Ectodermal cell (in vitro differentiated cells): ENCODE results near the gene FAM193B.
"Not testable (repeated sequence)": the region's sequence is repeated elsewhere in the genome, so short reads cannot be mapped to it uniquely, and the experiment has no call there.

ENCODE experiments used
- H3K27ac ChIP-seq: 2 replicates; pipeline ENCODE4 v1.7.0; 2013; ENCODE audit warnings: mild to moderate bottlenecking, low read depth, low read length; ENCODE audit not compliant: insufficient read depth, poor library complexity, severe bottlenecking
- H3K27me3 ChIP-seq: 2 replicates; pipeline ENCODE4 v1.7.0; 2013; ENCODE audit warnings: mild to moderate bottlenecking, low read length; ENCODE audit not compliant: insufficient read depth, control insufficient read depth, poor library complexity, severe bottlenecking
- H3K36me3 ChIP-seq: one replicate; pipeline ENCODE4 v1.7.0; 2013; ENCODE audit warnings: low read length; ENCODE audit not compliant: control insufficient read depth, insufficient read depth
- H3K4me1 ChIP-seq: one replicate; pipeline ENCODE4 v1.7.0; 2013; ENCODE audit warnings: low read length; ENCODE audit not compliant: control insufficient read depth, insufficient read depth
- H3K4me3 ChIP-seq: 2 replicates; pipeline ENCODE4 v1.7.0; 2013; ENCODE audit warnings: low read depth, low read length, control low read depth; ENCODE audit not compliant: insufficient read depth
- H3K9me3 ChIP-seq: 2 replicates; pipeline ENCODE4 v1.7.0; 2013; ENCODE audit warnings: mild to moderate bottlenecking, low read length, moderate library complexity; ENCODE audit not compliant: control insufficient read depth
- WGBS, 2 experiments: methylation state at CpG; one replicate each; pipeline ENCODE4 v1.1.7; 2013; ENCODE audit warnings: missing lambda C conversion rate in 2 of 2; 5-methylcytosine and 5-hydroxymethylcytosine counted together

FAM193B gene

DNA sequence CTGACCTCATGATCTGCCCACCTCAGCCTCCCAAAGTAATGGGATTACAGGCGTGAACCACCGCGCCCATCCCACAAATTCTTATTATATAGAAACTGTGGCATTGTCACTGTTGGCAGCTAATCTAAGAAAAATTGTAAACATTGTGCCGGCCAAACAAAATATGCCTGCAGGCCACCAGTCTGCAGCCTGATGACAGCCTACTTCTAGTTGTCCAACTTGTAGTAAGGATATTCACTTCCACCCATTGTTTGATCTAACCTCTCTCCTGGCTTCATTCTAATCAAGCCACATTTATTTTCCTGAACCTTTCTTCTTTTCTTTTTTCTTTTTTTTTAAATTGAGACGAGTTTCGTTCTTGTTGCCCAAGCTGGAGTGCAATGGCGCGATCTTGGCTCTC lies 24.0 kb upstream of the FAM193B start:
- WGBS, 2 experiments: 86 to 92% methylated on average over 8 of the region's 8 CpGs
- Histone ChIP-seq H3K4me3 (no peak overlapping the region), H3K4me1 (no peaks in the 10 kb centered on the region)

GRCh38 chr5:177576169-177576568 lies 21.8 kb upstream of the FAM193B start:
- Histone ChIP-seq H3K27me3 (no peaks in the 10 kb centered on the region), H3K4me3 (no peak overlapping the region), H3K36me3 (no peaks in the 10 kb centered on the region), H3K27ac (no peak overlapping the region), H3K9me3 (no peaks in the 10 kb centered on the region), H3K4me1 (no peaks in the 10 kb centered on the region)
- WGBS, 2 experiments: 83 to 84% methylated on average over 10 of the region's 10 CpGs

More for the DNA sequence above, 24.0 kb upstream of the FAM193B start:
- H3K36me3 ChIP-seq: no peaks in the 10 kb centered on the region
- no peak overlapping the region for H3K27ac ChIP-seq
- no peaks in the 10 kb centered on the region for H3K9me3 ChIP-seq
- H3K27me3 ChIP-seq: no peaks in the 10 kb centered on the region

GRCh38 chr5:177575488-177575887 lies 21.1 kb upstream of the FAM193B start:
- WGBS, 2 experiments: 72 to 78% methylated on average over 1 of the region's 1 CpG
- Histone ChIP-seq H3K36me3 (no peaks in the 10 kb centered on the region), H3K27ac (no peak overlapping the region), H3K27me3 (no peaks in the 10 kb centered on the region), H3K4me1 (no peaks in the 10 kb centered on the region), H3K9me3 (no peaks in the 10 kb centered on the region), H3K4me3 (no peak overlapping the region)

GRCh38 chr5:177569894-177570293 lies 15.5 kb upstream of the FAM193B start:
- no peak overlapping the region for H3K4me3 ChIP-seq

DNA sequence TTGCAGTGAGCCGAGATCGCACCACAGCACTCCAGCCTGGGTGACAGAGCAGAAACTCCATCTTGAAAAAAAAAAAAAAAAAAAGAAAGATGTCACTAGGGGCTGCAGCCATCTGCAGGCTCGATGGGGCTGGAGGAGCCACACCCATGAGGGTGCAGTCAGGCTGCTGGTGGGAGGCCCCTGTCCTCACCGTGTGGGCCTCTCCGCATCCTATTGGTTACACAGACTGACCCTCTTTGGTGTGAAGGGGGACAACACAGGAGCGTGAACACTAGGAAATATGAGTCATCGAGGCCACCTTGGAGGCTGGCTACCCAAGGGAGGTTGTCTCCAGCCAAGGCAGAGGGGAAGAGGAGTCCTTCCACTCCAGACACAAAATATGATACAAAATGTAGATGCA lies 14.0 kb upstream of the FAM193B start:
- H3K9me3 ChIP-seq: no peaks in the 10 kb centered on the region
- WGBS, 2 experiments: 78 to 84% methylated on average over 7 of the region's 7 CpGs
- no peak overlapping the region for H3K27ac ChIP-seq
- H3K27me3 ChIP-seq: no peaks in the 10 kb centered on the region
- no peaks in the 10 kb centered on the region for H3K4me1 ChIP-seq
- no peak overlapping the region for H3K4me3 ChIP-seq
- no peaks in the 10 kb centered on the region for H3K36me3 ChIP-seq

More at GRCh38 chr5:177569894-177570293, 15.5 kb upstream of the FAM193B start:
- H3K36me3 ChIP-seq: no peaks in the 10 kb centered on the region
- 80 to 86% methylated on average over 2 of the region's 2 CpGs for WGBS, 2 experiments
- no peak overlapping the region for H3K27ac ChIP-seq
- no peaks in the 10 kb centered on the region for H3K4me1 ChIP-seq
- no peaks in the 10 kb centered on the region for H3K9me3 ChIP-seq
- no peaks in the 10 kb centered on the region for H3K27me3 ChIP-seq

GRCh38 chr5:177565046-177565445 lies 10.7 kb upstream of the FAM193B start:
- Histone ChIP-seq H3K4me3 (no peak overlapping the region), H3K4me1 (no peaks in the 10 kb centered on the region), H3K27me3 (no peaks in the 10 kb centered on the region), H3K9me3 (no peaks in the 10 kb centered on the region), H3K36me3 (no peaks in the 10 kb centered on the region), H3K27ac (no peak overlapping the region)
- 92 to 93% methylated on average over 8 of the region's 8 CpGs for WGBS, 2 experiments

GRCh38 chr5:177559446-177559941 lies 5.1 kb upstream of the FAM193B start:
- WGBS, 2 experiments: 51 to 60% methylated on average over 5 of the region's 8 CpGs
- H3K4me1 ChIP-seq, H3K36me3 ChIP-seq, H3K27ac ChIP-seq, H3K9me3 ChIP-seq, H3K4me3 ChIP-seq, H3K27me3 ChIP-seq: not testable (repeated sequence)

DNA sequence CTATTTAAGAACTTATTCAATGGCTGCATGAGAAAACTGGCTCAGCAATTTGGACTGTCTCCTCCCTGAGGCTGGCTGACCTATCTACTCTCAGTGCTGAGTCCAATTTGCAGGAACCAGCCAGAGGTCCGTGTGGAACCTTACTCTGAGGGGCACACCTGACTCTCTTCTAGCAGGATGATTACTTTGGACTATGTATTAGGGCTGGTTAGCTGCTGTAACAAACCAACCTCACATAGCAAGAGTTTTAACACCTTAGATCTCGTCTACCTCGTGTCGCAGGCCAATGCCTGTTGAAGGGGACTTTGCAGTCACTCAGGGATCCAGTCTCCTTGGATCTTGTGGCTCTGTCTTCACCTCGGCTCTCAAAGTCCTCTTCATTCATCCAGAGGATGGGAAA lies 3.4 kb upstream of the FAM193B start:
- no peaks in the 10 kb centered on the region for H3K9me3 ChIP-seq
- H3K27me3 ChIP-seq: no peaks in the 10 kb centered on the region
- H3K27ac ChIP-seq: no peak overlapping the region
- H3K4me1 ChIP-seq: peaks cover 4% of the 10 kb centered on the region
- no peak overlapping the region for H3K4me3 ChIP-seq
- H3K36me3 ChIP-seq: no peaks in the 10 kb centered on the region
- WGBS, 2 experiments: 94% methylated on average over 5 of the region's 5 CpGs

GRCh38 chr5:177557041-177557647 lies 2.8 kb upstream of the FAM193B start:
- Histone ChIP-seq H3K27ac (no peak overlapping the region), H3K9me3 (no peaks in the 10 kb centered on the region), H3K4me1 (peaks cover 7% of the 10 kb centered on the region), H3K27me3 (no peaks in the 10 kb centered on the region), H3K36me3 (no peaks in the 10 kb centered on the region), H3K4me3 (no peak overlapping the region)
- WGBS, 2 experiments: 89 to 91% methylated on average over 4 of the region's 4 CpGs

- WGBS, 2 experiments: 87 to 92% methylated on average over 5 of the region's 5 CpGs
- Histone ChIP-seq H3K4me3 (no peak overlapping the region), H3K27me3 (no peaks in the 10 kb centered on the region), H3K27ac (no peak overlapping the region), H3K9me3 (no peaks in the 10 kb centered on the region), H3K36me3 (peaks cover 6% of the 10 kb centered on the region), H3K4me1 (peaks cover 7% of the 10 kb centered on the region)
These were observed 1.3 kb upstream of the FAM193B start for GRCh38 chr5:177555665-177556064.

- H3K4me3 ChIP-seq: no peak overlapping the region
- H3K36me3 ChIP-seq: peaks cover 10% of the 10 kb centered on the region
- H3K27me3 ChIP-seq: no peaks in the 10 kb centered on the region
- WGBS, 2 experiments: 94 to 96% methylated on average over 2 of the region's 2 CpGs
- peaks cover 7% of the 10 kb centered on the region for H3K4me1 ChIP-seq
- no peak overlapping the region for H3K27ac ChIP-seq
- no peaks in the 10 kb centered on the region for H3K9me3 ChIP-seq
These were observed 865 bp upstream of the FAM193B start for GRCh38 chr5:177555228-177555627.
